Kidney (tissue), 14 donors: Measurements from ENCODE around the gene CNNM2. TPM values are rescaled to one million over a fixed set of nuclear protein-coding genes. Genes with fewer than 3 reads are reported as not detected.

Experiments
- DNase-seq, 5 donors: peaks; one replicate each; pipeline ENCODE4 v3.0.0-alpha.2; 2013 to 2020
- FAIRE-seq: peaks from 2 replicates; lab custom pipeline; 2012; peaks lifted over from hg19 to GRCh38; lab: Jason Lieb, UNC
- H3K27ac ChIP-seq, 2 donors: one replicate each; pipeline ENCODE4 v1.7.0; 2013; ENCODE audit warnings: low read depth in 2 of 2, low read length in 2 of 2, inconsistent platforms in 1 of 2
- H3K27me3 ChIP-seq: one replicate; pipeline ENCODE4 v1.7.1; 2013; ENCODE audit warnings: low read length, inconsistent platforms; ENCODE audit not compliant: control insufficient read depth, insufficient read depth
- H3K36me3 ChIP-seq, 3 donors: one replicate each; pipeline versions ENCODE4 v1.7.0 to v1.7.1; 2013; ENCODE audit warnings: low read length in 3 of 3, control low read depth in 1 of 3, inconsistent platforms in 1 of 3; ENCODE audit not compliant: insufficient read depth in 3 of 3, control insufficient read depth in 2 of 3
- H3K4me1 ChIP-seq, 3 donors: one replicate each; pipeline versions ENCODE4 v1.7.0 to v1.7.1; 2013; ENCODE audit warnings: low read length in 3 of 3, inconsistent platforms in 1 of 3, low read depth in 1 of 3; ENCODE audit not compliant: control insufficient read depth in 2 of 3, insufficient read depth in 2 of 3
- H3K4me3 ChIP-seq, 3 donors: one replicate each; pipeline versions ENCODE4 v1.7.0 to v1.8.1; 2013; ENCODE audit warnings: low read length in 3 of 3, control low read depth in 1 of 3, inconsistent platforms in 1 of 3
- H3K9ac ChIP-seq, 3 donors: one replicate each; pipeline versions ENCODE4 v1.7.0 to v1.7.1; 2013; ENCODE audit warnings: low read length in 3 of 3, control low read depth in 1 of 3, inconsistent platforms in 1 of 3
- H3K9me3 ChIP-seq, 3 donors: one replicate each; pipeline versions ENCODE4 v1.7.0 to v1.7.1; 2013; ENCODE audit warnings: low read length in 3 of 3, control low read depth in 1 of 3, inconsistent platforms in 1 of 3; ENCODE audit not compliant: control insufficient read depth in 2 of 3, insufficient read depth in 1 of 3
- CTCF ChIP-seq: IDR thresholded peaks from 3 replicates; pipeline ENCODE4 v1.5.1; 2012; ENCODE audit warnings: mild to moderate bottlenecking, moderate library complexity, borderline replicate concordance; ENCODE audit not compliant: insufficient read depth; ENCODE audit errors: extremely low read depth
- intact Hi-C: fragments of 100-400 bp; cut with DNase I; formaldehyde crosslinking; loops from one replicate; pipeline ENCODE4 v1.11.1; 2022
- polyA plus RNA-seq: library from polyadenylated mRNA; stranded (reverse); fragments of 350-450 nt; fragmentation: Illumina TruSeq; extraction: RNeasy Lipid Tissue Mini Kit (QIAGEN cat#74804); gene quantifications from one replicate; pipeline ENCODE4 v1.2.3, GENCODE V29; 2014; ENCODE audit warnings: low read depth, low replicate concordance; ENCODE audit not compliant: insufficient read depth
- total RNA-seq: library from RNA; stranded (reverse); fragmentation: NEBNext Ultra II Directional; extraction: Animal tissue kit (Norgen Biotek cat#: 25700); gene quantifications from one replicate; pipeline ENCODE4 v1.2.1, GENCODE V29; 2021
- donor health status: control.
- donor health status: control.
- donor health status: control.
- donor health status: control.
- donor health status: control.
- donor health status: DM: yes; HTN: yes; CAD: no.
- donor health status: Normal renal cell carcinoma (clear cell type).

The CNNM2 gene
- total and polyA plus RNA-seq, 2 donors from 2014 or later: 10.9 to 11.8 TPM

DNA sequence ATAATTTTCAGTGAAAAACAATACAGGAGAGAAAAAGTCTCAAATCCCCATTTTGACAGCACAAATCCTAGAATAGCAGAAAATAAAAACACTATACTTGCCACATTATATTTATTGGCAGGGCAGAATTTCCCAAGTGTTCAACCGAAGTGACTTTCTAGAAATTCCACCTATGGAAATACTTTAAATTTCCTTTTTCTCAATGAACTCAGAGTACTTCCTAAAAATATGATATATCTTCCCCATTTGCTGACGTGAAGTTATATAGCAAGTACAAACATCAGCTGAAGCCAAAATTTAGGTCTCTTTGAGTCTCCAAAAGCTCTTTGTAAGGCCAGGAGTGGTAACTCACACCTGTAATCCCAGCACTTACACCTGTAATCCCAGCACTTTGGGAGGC lies 191.7 kb downstream of the CNNM2 start:
- TF ChIP-seq CTCF: no peak
- H3K27me3 ChIP-seq: no peaks in the 10 kb centered on the region
- H3K36me3 ChIP-seq: peaks cover 0 to 6% (median 0%) of the 10 kb centered on the region in 3 donors
- no peak for DNase-seq
- no peak overlapping the region for H3K4me3 ChIP-seq
- no peaks in the 10 kb centered on the region for H3K9me3 ChIP-seq
- FAIRE-seq: no peak
- H3K9ac ChIP-seq: no peak overlapping the region
- no peak overlapping the region for H3K27ac ChIP-seq
- intact Hi-C loops: no loop called here
- H3K4me1 ChIP-seq: peaks cover 2 to 14% (median 4%) of the 10 kb centered on the region in 3 donors

DNA sequence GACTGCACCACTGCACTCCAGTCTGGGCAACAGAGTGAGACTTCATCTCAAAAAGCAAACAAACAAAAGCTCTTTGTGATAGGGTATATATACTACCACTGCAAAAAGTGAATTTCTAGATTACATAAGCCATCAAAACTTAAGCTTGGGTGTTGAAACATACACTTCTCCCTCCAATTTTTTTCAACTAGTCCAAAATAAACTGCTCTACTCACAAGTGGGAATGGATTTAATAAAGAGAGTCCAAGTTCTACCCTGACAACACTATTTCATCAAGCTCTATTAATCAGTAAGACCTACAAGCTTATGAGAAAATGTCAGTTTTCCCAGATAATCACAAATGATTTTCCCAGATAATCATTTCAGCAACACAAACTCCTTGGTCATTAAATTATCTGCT lies 192.3 kb downstream of the CNNM2 start:
- DNase-seq (no peak), FAIRE-seq (no peak)
- H3K9me3 ChIP-seq: no peaks in the 10 kb centered on the region
- no peak overlapping the region for H3K4me3 ChIP-seq
- H3K4me1 ChIP-seq: peaks cover 2 to 14% (median 4%) of the 10 kb centered on the region in 3 donors
- intact Hi-C loops: no loop called here
- TF ChIP-seq CTCF: no peak
- no peak overlapping the region for H3K27ac ChIP-seq
- H3K9ac ChIP-seq: no peak overlapping the region
- H3K36me3 ChIP-seq: peaks cover 0 to 5% (median 0%) of the 10 kb centered on the region in 3 donors
- no peaks in the 10 kb centered on the region for H3K27me3 ChIP-seq

GRCh38 chr10:103111031-103111917 lies 193.2 kb downstream of the CNNM2 start:
- intact Hi-C loops: no loop called here
- peak; percentile 51 for FAIRE-seq

More at GRCh38 chr10:103111031-103111917, 193.2 kb downstream of the CNNM2 start:
- TF ChIP-seq CTCF: no peak
- DNase-seq: peak in 2 of 5 donors; percentile 62 to 68
- Histone ChIP-seq H3K9me3 (no peaks in the 10 kb centered on the region), H3K4me3 (peak overlapping the region in 1 of 3 donors; percentile 0), H3K9ac (no peak overlapping the region), H3K4me1 (peaks cover 2 to 14% (median 4%) of the 10 kb centered on the region in 3 donors), H3K27ac (peak overlapping the region; percentile 37 to 40), H3K36me3 (no peaks in the 10 kb centered on the region), H3K27me3 (no peaks in the 10 kb centered on the region)
